Measurements from ENCODE around the gene TRIM9.

The TRIM9 gene

DNA sequence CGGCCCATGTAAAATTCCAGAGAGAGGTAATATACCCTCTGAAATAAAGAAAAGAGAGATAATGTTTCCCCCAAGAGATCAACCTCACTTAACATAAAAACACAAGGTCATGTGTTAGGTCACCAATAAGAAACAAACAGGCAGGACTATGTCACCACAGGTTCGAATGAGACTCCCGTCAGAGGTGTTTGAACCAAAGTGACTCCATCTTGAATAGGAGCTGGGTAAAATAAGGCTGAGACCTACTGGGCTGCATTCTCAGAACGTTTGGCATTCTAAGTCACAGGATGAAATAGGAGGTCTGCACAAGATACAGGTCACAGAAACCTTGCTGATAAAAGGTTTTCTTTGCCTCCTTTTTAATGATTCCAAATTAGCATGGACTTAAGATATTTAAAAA, 157.1 kb downstream of the TRIM9 start:
- DNase-seq (ENCODE audit: low read depth in 3 of 3, low spot score in 1 of 3) = no peak

DNA sequence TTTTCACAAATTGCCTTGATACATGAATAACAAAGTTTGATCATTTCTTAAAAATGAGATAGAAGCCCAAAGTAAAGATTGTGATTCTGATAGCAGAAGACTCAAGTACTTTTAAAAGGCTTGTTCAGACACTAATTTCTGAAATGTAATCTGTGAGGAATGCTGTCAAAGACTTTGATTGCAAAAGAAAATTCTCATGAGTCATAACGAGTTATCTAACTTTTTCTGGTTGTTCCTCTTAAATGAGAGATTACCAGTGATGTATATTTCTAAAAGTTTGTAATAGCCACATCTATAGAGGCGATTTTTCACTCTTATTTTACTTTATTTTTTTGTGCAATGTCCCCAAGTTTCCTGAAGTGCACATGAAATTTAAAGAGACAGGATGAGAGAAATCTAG, 157.6 kb downstream of the TRIM9 start:
- no peak for DNase-seq (ENCODE audit: low read depth in 3 of 3, low spot score in 1 of 3)

DNA sequence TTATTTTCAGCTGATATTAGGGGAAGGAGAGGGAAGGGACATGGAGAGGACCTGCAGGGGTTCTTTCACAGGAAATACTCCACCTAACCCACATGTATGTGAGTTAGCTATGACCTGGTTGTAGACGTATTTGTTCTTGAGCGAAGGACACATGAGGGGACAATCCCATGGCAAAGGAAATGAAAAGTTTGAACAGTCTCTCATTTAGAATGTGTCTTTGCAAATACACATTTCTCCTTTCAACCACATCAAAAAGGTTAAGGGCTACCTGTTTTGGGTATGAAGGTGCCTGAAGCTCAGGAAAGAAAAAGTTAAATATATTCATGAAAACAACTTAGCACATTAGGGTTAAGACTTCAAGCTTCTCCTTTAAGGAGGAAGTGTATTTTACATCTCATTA, 158.0 kb downstream of the TRIM9 start:
- no peak for DNase-seq (ENCODE audit: low read depth in 3 of 3, low spot score in 1 of 3)

DNA sequence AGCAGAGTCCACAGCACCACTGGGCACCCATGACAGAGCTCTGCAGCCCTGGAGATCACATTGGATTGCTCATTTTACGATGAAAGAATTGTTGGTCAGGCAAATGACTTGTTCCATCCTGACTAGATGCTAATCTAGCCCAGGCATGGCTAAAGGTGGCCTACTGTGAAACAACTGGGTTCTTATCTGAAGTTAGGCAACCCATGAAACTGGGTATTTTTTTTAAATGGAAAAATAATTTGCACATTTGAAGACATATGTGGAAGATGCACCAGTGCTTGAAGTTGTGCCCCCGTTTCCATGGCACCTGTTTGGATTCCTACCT, 158.9 kb downstream of the TRIM9 start:
- DNase-seq (ENCODE audit: low read depth in 3 of 3, low spot score in 1 of 3) = no peak

DNA sequence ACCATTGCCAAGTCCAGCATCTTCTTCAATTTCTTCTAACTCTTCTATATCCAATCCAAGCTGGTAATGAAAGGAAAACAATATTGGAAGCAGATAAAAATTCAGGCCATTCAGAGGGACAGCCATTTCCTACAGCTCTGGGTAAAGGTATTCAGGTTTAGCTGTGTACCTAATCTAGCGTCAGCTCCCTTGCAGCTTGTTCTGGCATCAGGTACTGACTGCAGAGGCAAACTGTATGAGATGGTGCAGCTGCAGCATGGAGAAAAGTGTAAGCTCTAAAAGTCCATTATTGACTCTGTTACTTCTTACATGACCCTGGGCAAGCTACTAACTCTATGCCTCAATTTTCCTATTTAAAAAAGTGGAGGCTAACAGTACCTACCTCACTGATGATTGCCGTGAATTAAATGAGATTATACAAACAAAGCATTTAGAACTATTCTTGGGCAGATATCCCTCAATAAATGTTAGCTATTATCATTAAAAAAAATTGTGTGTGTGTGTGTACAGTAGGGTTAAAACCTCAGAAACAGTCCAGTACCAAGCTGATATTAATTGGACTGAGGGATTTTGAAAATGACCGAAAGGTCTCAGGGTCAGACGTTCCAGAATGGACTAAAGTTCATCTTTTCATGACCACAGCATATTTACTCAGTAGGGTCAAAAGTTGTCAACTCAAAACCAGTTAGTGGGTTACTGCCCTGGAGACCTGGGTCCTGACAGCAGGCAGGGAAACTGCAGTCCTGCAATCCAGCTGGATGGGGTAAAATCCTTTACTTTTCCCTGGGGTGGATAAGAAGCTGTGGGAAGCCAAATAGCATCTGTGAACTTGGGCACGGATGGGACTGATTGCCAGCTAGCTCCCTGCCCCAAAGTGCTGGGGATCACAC, 159.5 kb downstream of the TRIM9 start:
- DNase-seq (ENCODE audit: low read depth in 3 of 3, low spot score in 1 of 3) = no peak

DNA sequence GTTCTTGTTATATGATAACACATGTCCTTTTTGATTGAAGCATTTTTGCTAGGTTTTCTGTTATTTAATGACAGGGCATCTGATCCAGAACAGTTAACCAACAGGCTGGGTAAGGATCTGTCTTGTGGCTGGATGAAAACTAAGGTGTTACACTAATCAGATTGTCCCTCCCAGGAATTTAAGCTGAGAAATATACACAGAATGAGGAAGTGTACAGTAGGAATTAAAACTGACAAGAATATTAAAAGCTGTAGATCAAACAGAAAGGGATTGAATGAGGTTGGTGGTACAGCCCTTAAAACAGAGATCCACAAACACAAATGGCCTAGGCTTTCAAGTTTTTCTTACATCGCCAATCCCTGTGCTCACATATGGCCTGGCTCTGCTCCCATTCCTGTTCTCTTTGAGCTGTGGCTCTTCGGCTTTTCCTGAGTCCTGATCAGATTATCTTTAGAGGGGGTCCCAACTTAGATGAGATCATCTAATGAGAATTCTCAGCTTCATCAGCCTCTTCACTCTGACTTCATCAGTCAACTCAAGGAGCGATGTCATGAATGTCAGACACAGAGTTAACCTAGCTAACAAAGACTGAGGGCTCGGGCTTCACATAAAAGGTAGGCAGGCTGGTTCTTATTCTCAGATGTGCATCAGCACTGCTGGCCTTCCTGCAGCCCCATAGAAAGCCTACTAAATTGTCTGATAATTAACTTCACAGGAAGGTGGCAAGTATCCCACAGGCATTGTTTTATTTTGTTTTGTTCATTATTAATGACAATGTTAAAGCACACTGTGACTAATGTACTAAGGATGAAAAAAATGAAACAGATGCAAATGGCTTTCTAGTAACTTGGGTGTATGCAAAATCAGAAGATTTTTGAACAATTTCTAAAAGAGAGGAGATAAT, 162.1 kb downstream of the TRIM9 start:
- DNase-seq (ENCODE audit: low read depth in 3 of 3, low spot score in 1 of 3) = no peak

DNA sequence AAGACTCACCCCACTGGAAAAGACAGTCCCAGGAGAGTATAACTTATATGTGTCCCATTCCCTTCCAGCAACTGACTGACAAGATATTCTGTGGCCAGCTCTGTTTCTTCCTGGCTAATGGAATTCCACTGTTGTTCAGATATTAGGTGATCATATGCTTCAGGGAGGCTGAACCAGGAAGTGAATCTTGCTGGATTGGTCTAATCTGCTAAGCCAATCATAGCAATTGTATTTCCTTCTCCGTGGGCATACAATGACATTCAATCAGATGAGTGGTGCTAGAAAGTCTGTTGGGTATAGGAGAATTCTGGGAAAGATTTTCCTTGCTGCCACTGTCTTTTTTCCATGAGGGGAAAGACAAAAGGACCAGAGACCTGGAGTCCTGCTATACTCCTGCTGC, 162.7 kb downstream of the TRIM9 start:
- no peak for DNase-seq (ENCODE audit: low read depth in 3 of 3, low spot score in 1 of 3)

DNA sequence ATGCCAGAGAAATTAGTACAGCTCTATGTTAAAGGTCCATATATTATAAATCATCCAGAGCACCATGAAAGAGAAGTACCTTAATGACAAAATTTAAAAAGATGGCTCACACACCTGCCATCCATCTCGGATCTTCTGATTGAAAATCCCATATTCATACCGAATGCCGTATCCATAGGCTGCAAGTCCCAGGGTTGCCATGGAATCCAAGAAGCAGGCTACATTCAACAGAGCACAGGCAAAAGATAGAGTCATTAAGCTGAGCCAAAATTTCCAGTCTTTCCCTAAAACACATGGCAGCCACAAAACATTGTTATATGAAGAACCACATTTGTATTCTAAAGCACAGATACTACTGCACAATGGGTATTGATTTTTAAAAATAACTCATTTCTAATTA, 163.3 kb downstream of the TRIM9 start:
- DNase-seq (ENCODE audit: low read depth in 3 of 3, low spot score in 1 of 3) = no peak

DNA sequence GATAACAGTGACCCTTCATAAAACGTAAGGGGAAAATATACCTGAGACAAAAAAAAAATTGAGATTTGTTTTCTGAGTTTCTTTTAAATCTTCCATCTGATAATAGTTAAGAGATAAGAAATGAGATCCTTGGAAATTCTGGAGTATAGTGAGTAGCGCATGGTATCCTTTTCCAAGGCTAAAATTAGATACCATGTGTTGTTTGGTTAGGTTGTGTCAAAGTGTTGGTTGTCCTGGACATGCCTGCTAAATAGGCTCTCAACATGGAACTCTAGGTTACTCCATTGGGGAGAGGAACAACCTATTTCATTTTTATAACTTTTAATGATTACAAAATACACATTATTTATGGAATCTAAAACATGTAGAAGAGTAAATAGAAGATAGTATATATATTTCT, 165.4 kb downstream of the TRIM9 start:
- DNase-seq (ENCODE audit: low read depth in 3 of 3, low spot score in 1 of 3) = no peak

DNA sequence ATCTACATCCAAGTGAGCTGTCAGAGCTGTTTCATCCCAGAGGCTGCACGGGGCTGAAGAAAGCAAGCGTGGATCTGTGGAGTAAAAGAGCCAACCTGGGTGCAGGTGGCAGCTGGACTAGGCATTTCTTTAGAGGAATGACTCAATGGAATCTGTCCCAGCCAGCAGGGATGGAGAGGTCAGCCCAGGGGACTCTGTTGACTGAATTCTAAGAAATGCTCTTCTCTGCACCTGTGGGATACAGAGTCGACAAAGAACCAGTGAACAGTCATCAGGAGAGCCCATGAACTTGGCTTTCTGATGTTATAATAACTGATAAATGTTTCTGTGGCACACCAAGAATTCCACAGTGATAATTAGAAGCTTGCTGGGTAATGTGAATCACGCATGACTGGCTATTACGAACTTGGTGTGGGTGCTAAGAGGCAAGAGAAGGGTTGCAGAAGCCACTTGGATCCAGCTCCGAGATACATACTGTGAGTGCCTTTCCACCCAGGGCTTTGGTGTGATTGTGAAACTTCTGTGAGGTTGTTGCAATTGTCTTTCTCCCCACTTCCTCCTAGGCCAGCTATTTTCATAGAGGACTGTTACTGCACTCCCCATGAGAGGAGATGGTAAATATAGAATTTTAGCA, 166.8 kb downstream of the TRIM9 start:
- no peak for DNase-seq (ENCODE audit: low read depth in 3 of 3, low spot score in 1 of 3)

DNA sequence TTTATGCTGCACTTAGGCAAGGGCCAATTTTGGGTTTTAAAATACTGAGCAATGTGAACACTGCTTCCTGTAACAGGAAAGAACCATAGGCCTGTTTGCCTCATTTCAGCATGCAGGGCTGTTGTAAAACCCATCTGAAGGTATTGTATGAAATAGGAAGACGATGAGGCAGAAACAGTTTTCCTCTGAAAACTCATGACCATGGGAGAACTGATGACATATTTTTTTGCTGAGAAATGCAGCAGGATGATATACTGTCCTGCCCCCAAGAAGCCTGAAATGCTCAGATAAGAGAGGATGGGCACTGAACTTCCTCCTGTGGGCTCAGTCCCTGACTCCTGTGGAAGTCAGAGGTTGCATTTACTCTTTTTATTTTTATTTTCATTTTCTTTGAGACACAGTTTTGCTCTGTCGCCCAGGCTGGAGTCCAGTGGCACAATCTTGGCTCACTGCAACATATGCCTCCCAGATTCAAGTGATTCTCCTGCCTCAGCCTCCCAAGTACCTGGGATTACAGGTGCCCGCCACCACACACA, 168.0 kb downstream of the TRIM9 start:
- DNase-seq (ENCODE audit: low read depth in 3 of 3, low spot score in 1 of 3) = no peak

All from stimulated activated CD4-positive, alpha-beta T cell treated with anti-CD3 and anti-CD28 coated beads, TNF-alpha, amount 100 ng/mL, for 1 hour (primary cell).